ENCODE measurements around the gene UBA6. TPM values are rescaled to one million over a fixed set of nuclear protein-coding genes. Genes with fewer than 3 reads are reported as not detected.

UBA6 gene
- total RNA-seq, 2 donors from 2014 or later = 57.2 to 73.2 TPM

Other genes with a start within 250 kb of the UBA6 start
- 10 to 100 TPM; 12.7 to 17.0 TPM for gene CENPC, start 155.7 kb downstream of the UBA6 start, total RNA-seq
- gene STAP1, start 142.4 kb downstream of the UBA6 start, total RNA-seq = under 1 TPM; 0.37 to 0.52 TPM
- gene GNRHR, start 53.2 kb upstream of the UBA6 start, total RNA-seq = not detected
- not detected for gene TMPRSS11D, start 182.8 kb upstream of the UBA6 start, total RNA-seq